Measurements from ENCODE around the gene FCHSD2.

- TF ChIP-seq CTCF (IDR thresholded peaks at IDR 0.05), result no peak
- TF ChIP-seq POLR2A (IDR thresholded peaks at IDR 0.05), result no peak
These were observed 7.0 kb upstream of the FCHSD2 start for GRCh38 chr11:73149105-73149504.
